ENCODE measurements around the gene IFNL3.

- no peak for TF ChIP-seq EZH2 (IDR thresholded peaks at IDR 0.05; ENCODE audit: low read depth)
- TF ChIP-seq, protein P1, sequence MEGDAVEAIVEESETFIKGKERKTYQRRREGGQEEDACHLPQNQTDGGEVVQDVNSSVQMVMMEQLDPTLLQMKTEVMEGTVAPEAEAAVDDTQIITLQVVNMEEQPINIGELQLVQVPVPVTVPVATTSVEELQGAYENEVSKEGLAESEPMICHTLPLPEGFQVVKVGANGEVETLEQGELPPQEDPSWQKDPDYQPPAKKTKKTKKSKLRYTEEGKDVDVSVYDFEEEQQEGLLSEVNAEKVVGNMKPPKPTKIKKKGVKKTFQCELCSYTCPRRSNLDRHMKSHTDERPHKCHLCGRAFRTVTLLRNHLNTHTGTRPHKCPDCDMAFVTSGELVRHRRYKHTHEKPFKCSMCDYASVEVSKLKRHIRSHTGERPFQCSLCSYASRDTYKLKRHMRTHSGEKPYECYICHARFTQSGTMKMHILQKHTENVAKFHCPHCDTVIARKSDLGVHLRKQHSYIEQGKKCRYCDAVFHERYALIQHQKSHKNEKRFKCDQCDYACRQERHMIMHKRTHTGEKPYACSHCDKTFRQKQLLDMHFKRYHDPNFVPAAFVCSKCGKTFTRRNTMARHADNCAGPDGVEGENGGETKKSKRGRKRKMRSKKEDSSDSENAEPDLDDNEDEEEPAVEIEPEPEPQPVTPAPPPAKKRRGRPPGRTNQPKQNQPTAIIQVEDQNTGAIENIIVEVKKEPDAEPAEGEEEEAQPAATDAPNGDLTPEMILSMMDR (conservative IDR thresholded peaks at IDR 0.05) = no peak
Measured at GRCh38 chr19:39207293-39207836, 37.4 kb downstream of the IFNL3 start.

Measured in PC-9 (cell line).